ENCODE data around the gene MRM2.
A peak's percentile ranks its signal among the peaks of the same experiment; 100 is the strongest.

MRM2 gene

GRCh38 chr7:2230882-2231281 lies 11.1 kb downstream of the MRM2 start:
- Mint-ChIP-seq H3K4me3 (no peak overlapping the region), H3K27ac (no peak overlapping the region)

GRCh38 chr7:2230226-2230625 lies 11.8 kb downstream of the MRM2 start:
- Mint-ChIP-seq H3K4me1 (peaks cover 32% of the 10 kb centered on the region), H3K36me3 (ENCODE audit: low read depth) (peaks cover 48% of the 10 kb centered on the region), H3K27me3 (ENCODE audit: low read depth, poor library complexity) (no peaks in the 10 kb centered on the region), H3K4me3 (peak overlapping the region; percentile 49), H3K27ac (no peak overlapping the region), H3K9me3 (no peaks in the 10 kb centered on the region)
- TF ChIP-seq, protein P1, sequence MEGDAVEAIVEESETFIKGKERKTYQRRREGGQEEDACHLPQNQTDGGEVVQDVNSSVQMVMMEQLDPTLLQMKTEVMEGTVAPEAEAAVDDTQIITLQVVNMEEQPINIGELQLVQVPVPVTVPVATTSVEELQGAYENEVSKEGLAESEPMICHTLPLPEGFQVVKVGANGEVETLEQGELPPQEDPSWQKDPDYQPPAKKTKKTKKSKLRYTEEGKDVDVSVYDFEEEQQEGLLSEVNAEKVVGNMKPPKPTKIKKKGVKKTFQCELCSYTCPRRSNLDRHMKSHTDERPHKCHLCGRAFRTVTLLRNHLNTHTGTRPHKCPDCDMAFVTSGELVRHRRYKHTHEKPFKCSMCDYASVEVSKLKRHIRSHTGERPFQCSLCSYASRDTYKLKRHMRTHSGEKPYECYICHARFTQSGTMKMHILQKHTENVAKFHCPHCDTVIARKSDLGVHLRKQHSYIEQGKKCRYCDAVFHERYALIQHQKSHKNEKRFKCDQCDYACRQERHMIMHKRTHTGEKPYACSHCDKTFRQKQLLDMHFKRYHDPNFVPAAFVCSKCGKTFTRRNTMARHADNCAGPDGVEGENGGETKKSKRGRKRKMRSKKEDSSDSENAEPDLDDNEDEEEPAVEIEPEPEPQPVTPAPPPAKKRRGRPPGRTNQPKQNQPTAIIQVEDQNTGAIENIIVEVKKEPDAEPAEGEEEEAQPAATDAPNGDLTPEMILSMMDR (IDR thresholded peaks at IDR 0.05) = no peak
- DNase-seq = no peak

More at GRCh38 chr7:2230882-2231281, 11.1 kb downstream of the MRM2 start:
- H3K4me1 Mint-ChIP-seq = peaks cover 32% of the 10 kb centered on the region
- TF ChIP-seq, protein P1 (IDR thresholded peaks at IDR 0.05) = no peak
- no peak for DNase-seq
- no peaks in the 10 kb centered on the region for H3K9me3 Mint-ChIP-seq
- peaks cover 46% of the 10 kb centered on the region for H3K36me3 Mint-ChIP-seq (ENCODE audit: low read depth)
- H3K27me3 Mint-ChIP-seq (ENCODE audit: low read depth, poor library complexity) = no peaks in the 10 kb centered on the region

- no peak overlapping the region for H3K4me3 Mint-ChIP-seq
- H3K4me1 Mint-ChIP-seq = peaks cover 26% of the 10 kb centered on the region
- no peak for DNase-seq
- H3K27me3 Mint-ChIP-seq (ENCODE audit: low read depth, poor library complexity) = no peaks in the 10 kb centered on the region
- H3K27ac Mint-ChIP-seq = peak overlapping the region; percentile 81
- no peaks in the 10 kb centered on the region for H3K9me3 Mint-ChIP-seq
- TF ChIP-seq, protein P1 (IDR thresholded peaks at IDR 0.05) = no peak
- H3K36me3 Mint-ChIP-seq (ENCODE audit: low read depth) = peaks cover 40% of the 10 kb centered on the region
Observed at GRCh38 chr7:2229467-2229866, 12.5 kb downstream of the MRM2 start.

GRCh38 chr7:2228921-2229320 lies 13.1 kb downstream of the MRM2 start:
- Mint-ChIP-seq H3K4me3 (no peak overlapping the region), H3K27me3 (ENCODE audit: low read depth, poor library complexity) (no peaks in the 10 kb centered on the region), H3K9me3 (no peaks in the 10 kb centered on the region), H3K4me1 (peaks cover 24% of the 10 kb centered on the region), H3K27ac (no peak overlapping the region), H3K36me3 (ENCODE audit: low read depth) (peaks cover 42% of the 10 kb centered on the region)
- TF ChIP-seq, protein P1 (IDR thresholded peaks at IDR 0.05) = no peak
- DNase-seq = no peak

DNA sequence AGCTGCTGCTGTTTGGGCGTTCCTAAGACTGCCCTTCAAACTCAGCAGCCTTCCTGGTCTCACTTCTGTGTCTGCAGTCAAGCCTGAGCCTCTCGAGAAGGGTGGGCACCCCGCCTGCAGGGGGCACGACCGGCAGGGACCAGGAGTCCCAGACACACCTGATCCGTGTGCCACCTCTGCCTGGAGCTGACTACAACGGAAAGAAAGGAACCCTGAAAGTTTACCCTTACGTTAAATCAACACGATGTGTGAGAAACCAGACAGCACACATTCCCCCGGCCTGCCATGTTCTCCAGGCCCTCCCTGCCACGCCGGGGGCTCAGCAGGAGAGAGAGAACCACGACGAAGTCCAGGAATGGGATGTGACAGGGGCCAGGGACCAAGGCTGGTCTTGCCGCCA lies 14.3 kb downstream of the MRM2 start:
- Mint-ChIP-seq H3K36me3 (ENCODE audit: low read depth) (peaks cover 42% of the 10 kb centered on the region), H3K4me3 (no peak overlapping the region), H3K4me1 (peaks cover 18% of the 10 kb centered on the region), H3K27ac (no peak overlapping the region), H3K9me3 (no peaks in the 10 kb centered on the region), H3K27me3 (ENCODE audit: low read depth, poor library complexity) (no peaks in the 10 kb centered on the region)
- TF ChIP-seq, protein P1 (IDR thresholded peaks at IDR 0.05) = no peak
- DNase-seq = no peak

DNA sequence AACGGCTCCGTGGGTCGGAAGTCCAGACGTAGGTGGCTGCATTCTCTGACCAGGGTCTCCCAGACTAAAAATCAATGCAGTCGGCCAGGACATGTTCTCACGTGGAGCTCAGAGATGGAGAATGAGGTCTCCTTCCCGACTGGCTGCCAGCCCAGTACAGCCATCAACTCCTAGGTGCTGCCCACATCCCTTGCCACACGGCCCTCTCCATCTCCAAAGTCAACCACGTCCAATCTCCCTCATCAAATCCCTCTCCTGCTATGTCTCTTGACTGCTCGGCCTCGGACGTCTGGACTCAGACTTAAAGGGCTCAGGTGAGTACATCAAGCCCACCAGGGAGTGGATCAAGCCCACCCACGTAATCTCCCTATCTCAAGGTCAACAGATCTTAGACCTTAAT lies 16.2 kb downstream of the MRM2 start:
- H3K27ac Mint-ChIP-seq = no peak overlapping the region
- H3K9me3 Mint-ChIP-seq = no peaks in the 10 kb centered on the region
- H3K36me3 Mint-ChIP-seq (ENCODE audit: low read depth) = peaks cover 46% of the 10 kb centered on the region
- H3K4me1 Mint-ChIP-seq = peaks cover 12% of the 10 kb centered on the region
- no peak overlapping the region for H3K4me3 Mint-ChIP-seq
- no peaks in the 10 kb centered on the region for H3K27me3 Mint-ChIP-seq (ENCODE audit: low read depth, poor library complexity)
- TF ChIP-seq, protein P1 (IDR thresholded peaks at IDR 0.05) = no peak
- DNase-seq = no peak
